GM18868 (cell line): ENCODE results near the gene TRAM2.
"Not testable (repeated sequence)": the region's sequence is repeated elsewhere in the genome, so short reads cannot be mapped to it uniquely, and the experiment has no call there.

Experiments used
- ATAC-seq: cut with Tn5 transposase; IDR thresholded peaks from one replicate; pipeline ENCODE4 v1.9.1; 2021; ENCODE audit warnings: mild to moderate bottlenecking, moderate library complexity; ENCODE audit not compliant: unreplicated experiment

Gene TRAM2

DNA sequence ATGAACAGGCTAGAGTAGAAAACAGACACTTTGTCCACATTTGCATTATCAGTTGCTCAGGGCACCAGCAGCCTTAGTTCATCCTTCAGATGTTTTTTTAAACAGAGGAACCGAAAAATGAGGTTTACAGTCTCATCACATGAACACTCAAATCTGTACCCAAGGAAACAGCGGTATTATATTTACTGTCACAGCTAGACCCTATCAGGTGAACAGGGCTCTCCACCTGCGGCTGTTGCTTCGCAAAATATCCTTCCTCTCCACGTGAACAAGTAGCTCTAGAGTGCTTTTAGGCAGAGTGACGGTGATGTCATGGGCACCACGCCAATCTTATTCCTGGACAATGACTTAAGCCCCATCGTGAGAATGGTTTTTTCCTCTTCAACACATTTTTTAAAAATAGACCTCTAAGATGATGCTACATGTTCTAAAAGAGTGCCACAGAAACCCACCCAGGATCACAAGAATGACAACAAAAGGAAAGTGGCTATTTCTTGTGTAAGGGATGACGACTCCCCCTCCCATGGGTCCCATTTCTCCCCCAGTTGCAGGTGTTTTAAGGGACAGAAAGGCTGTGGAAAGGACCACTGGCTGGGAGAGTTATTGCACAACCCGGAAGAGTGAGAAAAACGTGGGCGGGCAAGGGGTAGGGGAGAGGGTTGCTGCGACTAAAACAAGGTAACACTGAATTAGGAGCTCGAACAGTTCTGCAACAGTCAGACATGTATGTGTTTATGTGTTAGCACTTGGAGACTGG, 79.0 kb downstream of the TRAM2 start:
- ATAC-seq: peak; percentile 81

DNA sequence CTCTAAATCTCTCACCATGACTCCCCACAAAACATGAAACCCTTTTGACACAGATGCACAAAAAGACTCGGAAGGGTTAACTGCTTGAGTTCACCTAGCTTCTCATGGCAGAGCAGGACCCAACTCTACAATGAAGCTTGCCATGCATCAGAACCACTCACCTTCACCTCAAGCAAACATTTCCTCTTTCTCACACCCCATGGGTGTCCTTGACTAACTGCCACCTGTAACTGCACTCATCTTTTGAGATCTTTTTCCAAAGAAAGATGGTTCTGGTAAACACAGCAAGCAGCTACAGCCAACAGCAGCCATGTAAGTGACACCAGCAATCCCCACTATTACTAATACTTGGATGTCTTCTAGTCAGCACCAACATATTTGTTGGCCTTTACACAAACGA, 80.2 kb downstream of the TRAM2 start:
- ATAC-seq: no peak

DNA sequence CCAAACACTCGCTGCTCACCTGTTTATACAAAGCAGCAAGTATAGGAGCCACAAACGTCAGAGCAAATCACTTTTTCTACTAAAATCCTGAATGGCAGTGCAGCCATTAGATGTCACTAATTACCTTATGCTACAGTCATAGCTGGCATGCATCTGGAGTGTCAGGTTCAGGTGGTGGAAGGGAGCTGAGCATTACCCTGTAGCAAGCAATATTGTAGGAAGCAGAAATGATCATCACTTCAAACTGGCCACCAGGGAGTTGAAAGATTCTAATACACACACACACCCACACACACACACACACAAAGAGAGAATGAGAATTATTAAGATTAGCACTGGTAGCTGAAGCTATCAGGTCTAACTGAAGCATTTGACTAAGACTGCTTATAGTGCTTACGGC, 80.9 kb downstream of the TRAM2 start:
- no peak for ATAC-seq

DNA sequence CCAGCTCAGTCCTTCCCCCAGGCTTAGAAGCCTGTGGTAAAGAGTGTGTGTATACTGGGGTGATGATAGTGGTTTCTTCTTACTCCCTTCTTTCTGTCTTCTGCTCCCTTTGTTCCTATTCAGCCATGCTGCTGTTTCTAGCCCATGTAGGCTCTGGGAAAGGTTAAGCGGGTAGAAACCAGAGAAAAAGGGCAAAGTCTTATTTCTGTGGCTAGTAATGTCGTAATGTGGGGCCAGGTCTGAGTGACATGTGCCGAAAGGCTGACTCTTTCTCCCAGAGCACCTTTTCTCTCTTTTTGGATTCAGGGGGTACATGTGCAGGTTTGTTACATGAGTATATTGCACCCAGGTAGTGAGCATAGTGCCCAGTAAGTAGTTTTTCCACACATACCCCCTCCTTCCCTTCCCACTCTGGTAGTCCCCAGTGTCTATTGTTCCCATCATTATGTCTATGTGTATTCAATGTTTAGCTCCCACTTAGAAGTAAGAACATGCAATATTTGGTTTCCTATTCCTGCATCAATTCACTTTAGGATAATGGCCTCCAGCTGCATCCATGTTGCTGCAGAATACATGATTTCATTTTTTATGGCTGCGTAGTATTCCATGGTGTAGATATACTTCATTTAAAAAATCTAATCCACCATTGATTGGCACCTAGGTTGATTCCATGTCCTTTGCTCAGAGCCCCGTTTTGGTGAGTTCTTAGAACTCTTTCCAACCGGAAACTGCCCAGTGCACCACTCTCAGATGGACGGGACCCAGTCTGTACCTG, 82.4 kb downstream of the TRAM2 start:
- no peak for ATAC-seq

DNA sequence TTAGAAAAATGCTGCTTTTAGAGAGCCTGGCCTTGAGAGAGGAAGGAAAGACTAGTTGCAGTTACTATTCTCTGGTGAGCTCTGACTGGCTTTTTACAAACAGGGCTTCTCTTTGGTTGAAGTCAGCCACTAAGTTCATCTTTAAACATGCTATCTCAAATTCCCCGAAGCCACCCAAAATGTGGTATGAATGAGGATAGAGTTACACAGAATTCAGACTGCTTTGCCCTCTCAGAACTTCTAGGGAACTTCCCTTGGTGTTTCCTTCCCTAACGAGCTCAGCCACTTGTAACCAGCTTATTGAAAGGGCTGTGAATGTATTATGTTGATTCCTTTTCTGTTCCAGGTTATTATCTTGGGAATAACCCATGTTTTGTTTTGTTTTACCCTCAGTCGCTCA, 83.2 kb downstream of the TRAM2 start:
- no peak for ATAC-seq

DNA sequence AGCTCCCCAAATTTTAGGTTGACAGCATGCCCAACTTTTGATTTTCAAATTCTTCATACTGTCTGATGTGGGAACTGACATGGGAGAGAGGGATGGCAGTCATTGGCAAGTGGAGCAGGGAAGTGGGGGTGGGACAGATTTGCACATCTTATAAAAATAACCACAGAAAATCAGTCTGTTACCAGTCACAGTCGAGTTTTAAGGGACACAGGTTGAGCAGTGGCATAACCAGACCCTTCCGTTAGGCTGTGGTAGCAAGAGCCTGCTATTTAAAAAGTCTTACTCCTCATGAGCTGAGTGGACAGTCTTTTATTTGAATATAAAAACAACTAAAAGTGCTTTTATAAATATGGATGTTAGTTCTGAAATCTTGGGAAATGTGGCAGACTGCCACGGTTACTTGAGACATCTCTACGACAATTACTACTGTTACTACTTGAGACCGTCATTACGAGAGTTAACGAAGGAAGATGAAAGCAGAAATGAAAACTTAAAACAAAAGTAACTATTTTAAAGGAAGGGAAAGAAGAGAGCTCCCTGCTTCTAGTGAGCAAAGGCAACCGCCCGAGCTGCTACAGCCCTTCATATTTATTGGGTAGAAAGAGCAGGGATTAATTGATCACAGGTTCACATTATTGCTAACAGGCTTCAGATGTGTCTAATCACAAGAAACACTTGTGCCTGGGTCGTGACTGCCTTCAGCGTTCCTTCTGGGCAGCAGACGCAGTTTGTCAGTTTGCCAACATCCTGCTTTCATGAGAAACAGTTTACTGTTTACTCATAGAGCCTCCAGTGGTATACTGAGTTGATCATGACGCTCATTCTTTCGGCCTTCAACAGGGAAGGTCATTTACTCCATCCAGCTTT, 85.4 kb downstream of the TRAM2 start:
- ATAC-seq: peak; percentile 59

DNA sequence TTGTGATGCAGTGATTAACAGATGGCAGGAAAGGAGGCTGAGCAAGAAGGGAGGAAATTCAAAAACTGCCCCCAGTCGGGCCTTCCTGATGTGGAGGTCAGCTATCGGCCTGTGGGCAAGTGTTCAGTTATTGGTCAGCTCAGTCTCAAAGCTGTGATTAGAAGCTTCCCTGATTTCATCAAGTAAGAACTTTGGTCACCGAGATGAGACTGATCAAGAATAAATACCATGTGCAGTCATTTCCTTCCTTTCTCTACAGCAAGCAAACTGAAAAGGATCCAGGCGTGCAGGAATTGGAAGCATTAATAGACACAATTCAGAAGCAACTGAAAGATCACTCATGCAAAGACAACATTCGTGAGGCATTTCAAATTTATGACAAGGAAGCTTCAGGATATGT, 87.0 kb downstream of the TRAM2 start:
- no peak for ATAC-seq

DNA sequence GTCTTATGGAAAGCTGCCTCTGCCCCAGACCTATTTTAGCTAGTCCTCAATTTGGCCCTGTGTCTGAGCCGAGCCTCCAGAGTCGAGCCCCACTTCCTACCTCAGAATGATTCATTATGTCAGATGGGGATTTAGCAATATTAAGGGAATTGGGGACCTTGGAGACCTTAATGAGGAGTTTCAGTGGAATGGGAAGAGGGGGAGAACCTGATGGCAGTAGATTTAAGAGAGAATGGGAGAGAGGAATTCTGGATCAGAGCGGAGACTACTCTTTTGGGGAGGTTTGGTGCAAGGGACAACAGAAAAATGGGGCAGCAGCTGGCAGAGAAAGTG, 93.2 kb downstream of the TRAM2 start:
- ATAC-seq: no peak

DNA sequence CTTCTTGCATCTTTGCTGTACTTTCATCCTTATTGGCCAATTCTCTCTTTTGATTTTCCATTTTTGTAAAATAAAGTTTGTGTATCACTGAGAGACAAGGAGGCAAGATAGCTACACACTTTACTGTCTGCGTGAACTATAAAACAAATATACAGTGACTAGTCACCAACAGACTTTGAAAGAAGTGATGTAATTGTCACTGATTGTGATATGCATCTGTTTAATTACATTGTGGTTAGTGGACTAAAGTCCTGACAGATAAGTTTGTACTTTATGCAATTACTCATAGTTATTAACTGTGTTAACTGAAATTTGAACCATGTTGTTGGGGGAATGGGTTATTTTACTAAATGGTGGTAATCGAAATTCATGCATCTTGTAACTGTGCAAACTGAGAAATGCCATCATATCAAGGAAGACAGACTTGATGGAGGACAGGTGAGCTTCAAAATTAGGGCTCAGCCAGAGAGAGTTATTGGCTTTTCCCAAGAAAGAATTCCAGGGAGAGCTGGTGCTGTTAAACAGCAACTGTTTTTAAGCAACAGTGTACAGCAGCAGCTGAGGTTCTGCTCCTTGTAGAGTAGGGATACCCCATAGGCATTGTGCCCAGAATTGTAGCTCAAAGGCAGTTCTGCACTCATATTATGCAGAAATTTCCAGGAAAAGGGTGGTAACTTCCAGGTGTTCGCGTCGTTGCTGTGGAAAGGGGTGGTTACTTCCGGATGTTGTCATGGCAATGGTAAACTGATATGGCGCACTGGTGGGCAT, 93.8 kb downstream of the TRAM2 start:
- ATAC-seq: no peak

DNA sequence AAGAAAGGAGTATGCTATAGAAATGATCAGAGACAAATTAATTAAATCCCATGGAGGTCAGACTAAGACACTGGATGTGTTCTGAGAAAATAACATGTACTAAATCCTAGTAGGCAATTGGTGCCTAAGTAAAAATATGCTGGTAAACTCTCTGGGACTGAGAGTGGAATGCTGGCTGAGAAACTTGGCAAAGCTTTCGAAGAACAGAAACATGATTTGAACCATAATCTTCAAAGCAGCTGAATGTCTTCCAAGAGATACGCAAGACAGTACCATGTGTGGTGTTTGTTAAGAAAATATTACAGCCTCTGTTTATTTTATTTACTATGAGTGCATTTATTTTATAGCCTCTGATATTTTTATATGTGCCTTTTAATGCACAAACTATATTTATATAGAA, 101.6 kb downstream of the TRAM2 start:
- ATAC-seq: no peak

DNA sequence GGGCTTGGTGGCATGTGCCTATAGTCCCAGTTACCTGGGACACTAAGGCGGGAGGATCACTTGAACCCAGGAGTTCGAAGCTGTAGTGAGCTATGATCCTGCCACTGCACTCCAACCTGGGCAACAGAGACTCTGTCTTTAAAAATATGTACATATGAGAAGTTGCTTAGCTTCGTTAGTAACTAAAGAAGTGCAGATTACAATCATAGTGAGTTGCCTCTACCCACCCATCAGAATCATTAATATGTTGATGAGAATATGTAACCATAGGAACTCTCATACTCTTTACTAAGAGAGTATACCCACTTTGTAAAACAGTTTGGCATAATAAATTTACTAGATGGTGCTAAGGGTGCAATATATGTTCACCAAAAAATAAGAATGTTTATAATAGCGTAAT, 102.7 kb downstream of the TRAM2 start:
- no peak for ATAC-seq

DNA sequence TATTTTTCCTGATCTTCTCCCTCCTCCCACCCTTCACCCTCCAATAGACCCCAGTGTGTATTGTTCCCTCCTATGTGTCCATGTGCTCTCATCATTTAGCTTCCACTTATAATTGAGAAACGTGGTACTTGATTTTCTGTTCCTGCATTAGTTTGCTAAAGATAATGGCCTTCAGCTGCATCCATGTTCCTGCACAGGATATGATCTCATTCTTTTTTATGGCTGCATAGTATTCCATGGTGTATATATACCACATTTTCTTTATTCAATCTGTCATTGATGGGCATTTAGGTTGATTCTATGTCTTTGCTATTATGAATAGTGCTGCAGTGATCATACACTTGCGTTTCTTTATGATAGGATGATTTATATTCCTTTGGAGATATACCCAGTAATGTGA, 115.7 kb downstream of the TRAM2 start:
- ATAC-seq: not testable (repeated sequence)

DNA sequence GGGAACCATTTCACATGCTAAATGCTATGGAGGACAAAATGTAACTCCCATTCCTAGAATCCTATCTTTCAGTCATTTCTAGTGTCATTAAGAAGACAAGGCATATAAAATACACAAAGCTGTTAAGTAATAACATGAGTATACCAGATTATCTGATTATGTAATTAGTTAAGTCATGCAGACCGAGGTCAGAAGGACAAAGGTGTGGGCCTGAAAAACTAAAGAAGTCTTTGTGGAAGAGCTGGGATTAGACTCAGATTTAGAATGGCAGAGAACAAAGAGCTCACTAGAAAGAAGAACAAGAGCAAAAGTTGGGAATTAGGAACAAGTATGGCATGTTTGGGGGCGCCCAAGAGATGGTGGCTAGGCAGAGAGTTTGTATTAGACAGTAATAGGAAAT, 119.8 kb downstream of the TRAM2 start:
- ATAC-seq: no peak

DNA sequence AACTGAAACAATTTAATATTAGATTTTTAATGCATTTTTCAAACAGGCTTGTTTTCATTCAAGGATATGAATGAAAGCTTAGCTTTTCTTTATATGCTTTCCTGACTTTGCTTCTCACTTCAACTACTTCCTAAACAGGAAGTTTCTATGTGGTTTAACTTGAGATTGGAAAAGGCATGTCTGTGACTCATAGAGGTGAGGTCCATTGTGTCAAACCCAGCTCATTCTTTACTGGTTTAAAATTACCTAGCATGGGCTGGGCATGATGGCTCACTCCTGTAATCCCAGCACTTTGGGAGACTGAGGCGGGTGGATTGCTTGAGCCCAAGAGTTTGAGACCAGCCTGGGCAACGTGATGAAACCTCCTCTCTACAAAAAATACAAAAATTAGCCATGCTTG, 122.3 kb downstream of the TRAM2 start:
- no peak for ATAC-seq
